ENCODE results near the gene NGLY1.

The NGLY1 gene

GRCh38 chr3:25673738-25674298, 109.4 kb downstream of the NGLY1 start:
- Histone ChIP-seq H3K36me3 (no peaks in the 10 kb centered on the region), H3K9me3 (ENCODE audit: severe bottlenecking) (peaks cover 3% of the 10 kb centered on the region), H3K4me3 (ENCODE audit: low read depth, low read length) (no peak overlapping the region), H3K27ac (no peak overlapping the region), H3K27me3 (ENCODE audit: insufficient read depth, low read depth, severe bottlenecking) (no peaks in the 10 kb centered on the region)
- no peak for DNase-seq
- TF ChIP-seq, protein P1, sequence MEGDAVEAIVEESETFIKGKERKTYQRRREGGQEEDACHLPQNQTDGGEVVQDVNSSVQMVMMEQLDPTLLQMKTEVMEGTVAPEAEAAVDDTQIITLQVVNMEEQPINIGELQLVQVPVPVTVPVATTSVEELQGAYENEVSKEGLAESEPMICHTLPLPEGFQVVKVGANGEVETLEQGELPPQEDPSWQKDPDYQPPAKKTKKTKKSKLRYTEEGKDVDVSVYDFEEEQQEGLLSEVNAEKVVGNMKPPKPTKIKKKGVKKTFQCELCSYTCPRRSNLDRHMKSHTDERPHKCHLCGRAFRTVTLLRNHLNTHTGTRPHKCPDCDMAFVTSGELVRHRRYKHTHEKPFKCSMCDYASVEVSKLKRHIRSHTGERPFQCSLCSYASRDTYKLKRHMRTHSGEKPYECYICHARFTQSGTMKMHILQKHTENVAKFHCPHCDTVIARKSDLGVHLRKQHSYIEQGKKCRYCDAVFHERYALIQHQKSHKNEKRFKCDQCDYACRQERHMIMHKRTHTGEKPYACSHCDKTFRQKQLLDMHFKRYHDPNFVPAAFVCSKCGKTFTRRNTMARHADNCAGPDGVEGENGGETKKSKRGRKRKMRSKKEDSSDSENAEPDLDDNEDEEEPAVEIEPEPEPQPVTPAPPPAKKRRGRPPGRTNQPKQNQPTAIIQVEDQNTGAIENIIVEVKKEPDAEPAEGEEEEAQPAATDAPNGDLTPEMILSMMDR (IDR thresholded peaks at IDR 0.05; ENCODE audit: low read depth, low read length): no peak

Data from WERI-Rb-1 (cell line).